Cortex of kidney (tissue), 1 donor: Measurements from ENCODE around the gene CFAP44.
"Not testable (repeated sequence)": the region's sequence is repeated elsewhere in the genome, so short reads cannot be mapped to it uniquely, and the experiment has no call there.

Source experiments
- DNase-seq: peaks from one replicate; lab custom pipeline; 2025; lab: John Stamatoyannopoulos, UW

CFAP44 gene

GRCh38 chr3:113441051-113441770 is at the start of gene CFAP44:
CFAP44 (minus strand) TSS chr3:113441493; CDS start chr3:113433664, 7,829 bp downstream.
- DNase-seq: peak; percentile 76

GRCh38 chr3:113485161-113485609 is 43.9 kb upstream of the CFAP44 start:
- DNase-seq: no peak

- no peak for DNase-seq
Observed at GRCh38 chr3:113468539-113468938, 27.2 kb upstream of the CFAP44 start.

- no peak for DNase-seq
Observed at GRCh38 chr3:113461488-113461887, 20.2 kb upstream of the CFAP44 start.

- not testable (repeated sequence) for DNase-seq
Observed at GRCh38 chr3:113458554-113458953, 17.3 kb upstream of the CFAP44 start.

GRCh38 chr3:113455446-113455845 is 14.2 kb upstream of the CFAP44 start:
- no peak for DNase-seq

GRCh38 chr3:113454630-113455029 is 13.3 kb upstream of the CFAP44 start:
- DNase-seq: no peak

- no peak for DNase-seq
Observed at GRCh38 chr3:113454057-113454456, 12.8 kb upstream of the CFAP44 start.

- no peak for DNase-seq
Observed at GRCh38 chr3:113450911-113451310, 9.6 kb upstream of the CFAP44 start.

GRCh38 chr3:113439606-113440005 is 1.7 kb downstream of the CFAP44 start:
- no peak for DNase-seq

GRCh38 chr3:113438224-113438623 is 3.1 kb downstream of the CFAP44 start:
- DNase-seq: no peak

GRCh38 chr3:113437411-113437810 is 3.9 kb downstream of the CFAP44 start:
- no peak for DNase-seq

GRCh38 chr3:113436809-113437208 is 4.5 kb downstream of the CFAP44 start:
- DNase-seq: no peak

GRCh38 chr3:113431811-113432210 is 9.5 kb downstream of the CFAP44 start:
- no peak for DNase-seq

GRCh38 chr3:113428581-113428980 is 12.7 kb downstream of the CFAP44 start:
- no peak for DNase-seq

GRCh38 chr3:113423699-113424098 is 17.6 kb downstream of the CFAP44 start:
- no peak for DNase-seq

GRCh38 chr3:113421082-113421481 is 20.2 kb downstream of the CFAP44 start:
- DNase-seq: no peak

- DNase-seq: no peak
Observed at GRCh38 chr3:113409676-113410075, 31.6 kb downstream of the CFAP44 start.

GRCh38 chr3:113405180-113405579 is 36.1 kb downstream of the CFAP44 start:
- DNase-seq: no peak

GRCh38 chr3:113404637-113405036 is 36.7 kb downstream of the CFAP44 start:
- DNase-seq: no peak
